Transverse colon (tissue), 4 donors: ENCODE measurements around the gene MIF4GD.

ENCODE experiments used
- EP300 ChIP-seq: sonication (generic); formaldehyde crosslinking; IDR thresholded peaks from one replicate; pipeline ENCODE4 v1.6.1; 2017; ENCODE audit warnings: antibody characterized with exemption, low read depth
- POLR2A ChIP-seq: fragments of 450-650 bp; IDR thresholded peaks from one replicate; pipeline ENCODE4 v1.6.1; 2016; ENCODE audit warnings: antibody characterized with exemption, mild to moderate bottlenecking, moderate library complexity
- POLR2AphosphoS5 ChIP-seq, 3 donors: sonication (generic); formaldehyde crosslinking; IDR thresholded peaks; one replicate each; pipeline ENCODE4 v1.6.1; 2016; ENCODE audit warnings: antibody characterized with exemption in 3 of 3
- TF ChIP-seq, protein P1 (sequence below), 5 experiments: fragments of 200-600 bp in 3 of 5; fragments of 450-650 bp in 2 of 5; sonication (generic) in 3 of 5; IDR thresholded peaks; 1 replicate in 2 of 5; 2 replicates in 3 of 5; pipeline ENCODE4 v1.5.1; 2016 to 2017; ENCODE audit warnings: antibody characterized with exemption in 5 of 5, inconsistent platforms in 3 of 5, mild to moderate bottlenecking in 2 of 5, moderate library complexity in 1 of 5

- no peak for TF ChIP-seq POLR2A
- TF ChIP-seq, protein P1, sequence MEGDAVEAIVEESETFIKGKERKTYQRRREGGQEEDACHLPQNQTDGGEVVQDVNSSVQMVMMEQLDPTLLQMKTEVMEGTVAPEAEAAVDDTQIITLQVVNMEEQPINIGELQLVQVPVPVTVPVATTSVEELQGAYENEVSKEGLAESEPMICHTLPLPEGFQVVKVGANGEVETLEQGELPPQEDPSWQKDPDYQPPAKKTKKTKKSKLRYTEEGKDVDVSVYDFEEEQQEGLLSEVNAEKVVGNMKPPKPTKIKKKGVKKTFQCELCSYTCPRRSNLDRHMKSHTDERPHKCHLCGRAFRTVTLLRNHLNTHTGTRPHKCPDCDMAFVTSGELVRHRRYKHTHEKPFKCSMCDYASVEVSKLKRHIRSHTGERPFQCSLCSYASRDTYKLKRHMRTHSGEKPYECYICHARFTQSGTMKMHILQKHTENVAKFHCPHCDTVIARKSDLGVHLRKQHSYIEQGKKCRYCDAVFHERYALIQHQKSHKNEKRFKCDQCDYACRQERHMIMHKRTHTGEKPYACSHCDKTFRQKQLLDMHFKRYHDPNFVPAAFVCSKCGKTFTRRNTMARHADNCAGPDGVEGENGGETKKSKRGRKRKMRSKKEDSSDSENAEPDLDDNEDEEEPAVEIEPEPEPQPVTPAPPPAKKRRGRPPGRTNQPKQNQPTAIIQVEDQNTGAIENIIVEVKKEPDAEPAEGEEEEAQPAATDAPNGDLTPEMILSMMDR (IDR thresholded peaks at IDR 0.05): no peak
- TF ChIP-seq EP300: no peak
- TF ChIP-seq POLR2AphosphoS5 (IDR thresholded peaks at IDR 0.05): no peak
Measured at GRCh38 chr17:75288359-75288758, 17.3 kb upstream of the MIF4GD start.
